PC-3 (cell line): ENCODE measurements around the gene PLPPR5. TPM values are rescaled to one million over a fixed set of nuclear protein-coding genes. Genes with fewer than 3 reads are reported as not detected.
"Not testable (repeated sequence)": the region's sequence is repeated elsewhere in the genome, so short reads cannot be mapped to it uniquely, and the experiment has no call there.

ENCODE experiments used
- ATAC-seq: fragments of 200-7000 bp; cut with Tn5 transposase; 2 replicates; pipeline ENCODE4 v1.9.1; 2020; ENCODE audit warnings: mild to moderate bottlenecking, moderate library complexity
- BruUV-seq: library from RNA; stranded (reverse); fragments of 400-500 nt; replicated peaks from 2 replicates; lab custom pipeline; 2021; lab: Mats Ljungman, UMichigan
- CTCF ChIA-PET: fragments of 300-600 bp; sonication (Branson Sonifier 250); formaldehyde crosslinking; loops from one replicate; lab custom pipeline; 2022; ENCODE audit warnings: antibody characterized with exemption; lab: Charles Lee
- POLR2A ChIA-PET: fragments of 300-600 bp; sonication (Branson Sonifier 250); formaldehyde crosslinking; loops from one replicate; lab custom pipeline; 2022; ENCODE audit warnings: antibody characterized with exemption; ENCODE audit not compliant: unreplicated experiment; lab: Charles Lee
- DNase-seq: peaks from one replicate; pipeline ENCODE4 v3.0.0-alpha.2; 2015
- H2AFZ ChIP-seq: fragments of 300-600 bp; sonication (generic); 2 replicates; pipeline ENCODE4 v1.6.0; 2016; ENCODE audit warnings: antibody characterized with exemption, low read length
- H3F3A ChIP-seq: fragments of 300-600 bp; sonication (generic); one replicate; pipeline ENCODE4 v1.6.0; 2017; ENCODE audit warnings: antibody characterized with exemption, low read length, control low read depth, mild to moderate bottlenecking; ENCODE audit not compliant: unreplicated experiment
- H3K27ac ChIP-seq: fragments of 300-600 bp; sonication (generic); 2 replicates; pipeline ENCODE4 v1.5.1; 2016; ENCODE audit warnings: mild to moderate bottlenecking, low read length
- H3K27me3 ChIP-seq: fragments of 300-600 bp; sonication (generic); 2 replicates; pipeline ENCODE4 v1.6.1; 2016; ENCODE audit warnings: low read length, mixed read lengths
- H3K36me3 ChIP-seq: fragments of 300-600 bp; sonication (generic); 2 replicates; pipeline ENCODE4 v1.6.1; 2016; ENCODE audit warnings: low read depth, mixed run types, low read length, mixed read lengths
- H3K4me1 ChIP-seq: fragments of 300-600 bp; sonication (generic); 2 replicates; pipeline ENCODE4 v1.5.1; 2016; ENCODE audit warnings: low read length; ENCODE audit not compliant: insufficient read depth
- H3K4me2 ChIP-seq: fragments of 300-600 bp; sonication (generic); 2 replicates; pipeline ENCODE4 v1.6.0; 2016; ENCODE audit warnings: low read length
- H3K4me3 ChIP-seq: fragments of 300-600 bp; sonication (generic); 2 replicates; pipeline ENCODE4 v1.5.1; 2016; ENCODE audit warnings: mild to moderate bottlenecking, low read length, mixed read lengths
- H3K79me2 ChIP-seq: fragments of 300-600 bp; sonication (generic); 2 replicates; pipeline ENCODE4 v1.6.1; 2017; ENCODE audit warnings: low read length, mixed read lengths
- H3K9ac ChIP-seq: fragments of 300-600 bp; sonication (generic); 2 replicates; pipeline ENCODE4 v1.6.0; 2016; ENCODE audit warnings: mild to moderate bottlenecking, low read length
- H3K9me2 ChIP-seq: fragments of 300-600 bp; sonication (generic); replicated peaks from 2 replicates; pipeline ENCODE4 v1.6.1; 2016; ENCODE audit warnings: mixed run types, low read length, mixed read lengths
- H3K9me3 ChIP-seq: fragments of 300-600 bp; sonication (generic); 2 replicates; pipeline ENCODE4 v1.6.1; 2016; ENCODE audit warnings: low read length, mixed read lengths
- H4K20me1 ChIP-seq: fragments of 300-600 bp; sonication (generic); 2 replicates; pipeline ENCODE4 v1.6.1; 2016; ENCODE audit warnings: low read length, mixed read lengths
- CTCF ChIP-seq: fragments of 300-600 bp; sonication (generic); conservative IDR thresholded peaks from 2 replicates; pipeline ENCODE4 v1.5.1; 2017; ENCODE audit warnings: antibody characterized with exemption, low read depth, mild to moderate bottlenecking, low read length
- EZH2 ChIP-seq: fragments of 300-600 bp; sonication (generic); IDR thresholded peaks from one replicate; pipeline ENCODE4 v1.6.1; 2017; ENCODE audit warnings: antibody characterized with exemption, mild to moderate bottlenecking, low read length; ENCODE audit not compliant: unreplicated experiment
- EZH2phosphoT487 ChIP-seq: fragments of 300-600 bp; sonication (generic); IDR thresholded peaks from 2 replicates; pipeline ENCODE4 v1.6.1; 2018; ENCODE audit warnings: mild to moderate bottlenecking, antibody characterized with exemption, low read length, borderline replicate concordance
- intact Hi-C: fragments of 100-400 bp; cut with micrococcal nuclease; formaldehyde crosslinking; loops from 2 replicates; pipeline ENCODE4 v1.9.0; 2023
- total RNA-seq: library from RNA; depleted of rRNA; stranded (reverse); fragments of >200 nt; gene quantifications from 2 replicates; pipeline ENCODE4 v1.2.3, GENCODE V29; 2014

Gene PLPPR5
- total RNA-seq, 1 experiment from 2014 or later, result 2.1 TPM

DNA sequence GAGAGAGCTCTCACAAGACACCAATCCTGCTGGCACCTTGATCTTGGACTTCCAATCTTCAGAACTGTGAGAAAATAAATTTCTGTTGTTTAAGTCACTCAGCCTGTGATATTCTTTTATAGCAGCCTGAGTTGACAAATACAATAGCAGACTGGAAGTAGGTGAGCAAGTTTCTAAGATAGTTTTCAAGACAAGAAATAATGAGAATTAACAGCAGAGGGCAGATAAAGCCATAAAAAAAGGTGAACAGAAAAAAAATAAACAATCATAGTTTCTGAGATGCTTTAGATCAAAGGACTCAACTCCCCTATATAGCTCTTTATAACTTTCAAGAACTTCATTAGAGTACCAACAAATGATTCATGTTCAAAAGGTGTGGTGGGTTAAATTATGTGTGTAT, 119.8 kb downstream of the PLPPR5 start:
- DNase-seq (peak; percentile 54), ATAC-seq (peak; percentile 42)
- H3K27ac ChIP-seq, result no peak overlapping the region
- no peak overlapping the region for H3K9ac ChIP-seq
- no peaks in the 10 kb centered on the region for H4K20me1 ChIP-seq
- intact Hi-C loops, result loop anchor here (1.0 to 10.0 kb wide), 6 partner anchors 37 to 822 kb away; no protein-coding TSS in a partner anchor
- peaks cover 4% of the 10 kb centered on the region; the same call in 1 of the 2 replicates for H3K4me1 ChIP-seq
- POLR2A ChIA-PET, result interaction anchor here (0.7 kb wide), 1 partner anchor 292 kb away, joined by 4 read pairs; no protein-coding TSS in a partner anchor
- no peaks in the 10 kb centered on the region for H3K9me2 ChIP-seq
- CTCF ChIA-PET, result interaction anchor here (0.6 to 0.8 kb wide), 4 partner anchors 91 to 588 kb away, joined by 4 to 8 read pairs (median 6); no protein-coding TSS in a partner anchor
- no peaks in the 10 kb centered on the region for H3K27me3 ChIP-seq
- H3K36me3 ChIP-seq, result no peaks in the 10 kb centered on the region
- H3K79me2 ChIP-seq, result no peaks in the 10 kb centered on the region
- TF ChIP-seq CTCF (peak; percentile 60), EZH2 (no peak), EZH2phosphoT487 (no peak)
- H3K4me3 ChIP-seq, result no peak overlapping the region
- H3K9me3 ChIP-seq, result no peaks in the 10 kb centered on the region
- no TSS peak for BruUV-seq
- no peak overlapping the region for H3K4me2 ChIP-seq
- no peaks in the 10 kb centered on the region for H3F3A ChIP-seq
- no peak overlapping the region for H2AFZ ChIP-seq

DNA sequence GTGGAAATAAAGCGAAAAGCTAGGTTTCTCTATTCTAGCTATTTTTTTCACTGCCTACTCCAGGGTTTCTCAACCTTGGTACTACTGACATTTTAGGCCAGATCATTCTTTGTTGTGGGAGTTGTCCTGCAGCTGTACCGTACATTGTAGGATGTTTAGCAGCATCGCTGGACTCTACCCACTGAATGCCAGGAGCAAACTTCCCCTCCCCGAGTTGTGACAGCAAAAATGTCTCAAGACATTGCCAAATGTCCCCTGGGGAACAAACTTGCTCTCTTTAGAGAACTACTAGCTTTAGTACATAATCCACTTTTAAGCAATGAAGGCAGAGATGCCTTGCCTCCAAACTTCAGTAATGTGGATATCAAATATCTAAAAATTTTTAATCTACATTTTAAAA, 122.8 kb downstream of the PLPPR5 start:
- no peaks in the 10 kb centered on the region for H3K36me3 ChIP-seq
- ATAC-seq (no peak), DNase-seq (no peak)
- H2AFZ ChIP-seq, result no peak overlapping the region
- H3K9me3 ChIP-seq, result no peaks in the 10 kb centered on the region
- no peaks in the 10 kb centered on the region for H4K20me1 ChIP-seq
- BruUV-seq, result no TSS peak
- no peaks in the 10 kb centered on the region for H3K27me3 ChIP-seq
- H3K4me2 ChIP-seq, result no peak overlapping the region
- no peak for TF ChIP-seq EZH2phosphoT487
- no peak for TF ChIP-seq EZH2
- no peak for TF ChIP-seq CTCF
- H3K27ac ChIP-seq, result no peak overlapping the region
- no peak overlapping the region for H3K9ac ChIP-seq
- intact Hi-C loops, result loop anchor here (10.0 kb wide), 1 partner anchor 593 kb away; no protein-coding TSS in a partner anchor
- no peak overlapping the region for H3K4me3 ChIP-seq
- no peaks in the 10 kb centered on the region for H3F3A ChIP-seq
- ChIA-PET POLR2A (no interaction called here), CTCF (interaction anchor here (0.7 kb wide), 1 partner anchor 143 kb away, joined by 3 read pairs; no protein-coding TSS in a partner anchor)
- H3K9me2 ChIP-seq, result no peaks in the 10 kb centered on the region
- no peaks in the 10 kb centered on the region for H3K79me2 ChIP-seq
- 0 out of 2 replicates have a peak, but pooled peaks cover 4% of the 10 kb centered on the region for H3K4me1 ChIP-seq

GRCh38 chr1:98881234-98881633, 123.4 kb downstream of the PLPPR5 start:
- CTCF ChIA-PET, result interaction anchor here (0.7 kb wide), 1 partner anchor 143 kb away, joined by 3 read pairs; no protein-coding TSS in a partner anchor
- POLR2A ChIA-PET, H3K79me2 ChIP-seq, DNase-seq, H3K9me3 ChIP-seq, H2AFZ ChIP-seq, H3K4me2 ChIP-seq, H3K27ac ChIP-seq, H3K9ac ChIP-seq, H3K4me1 ChIP-seq, H3K9me2 ChIP-seq, ATAC-seq, H3K36me3 ChIP-seq, H4K20me1 ChIP-seq, H3K4me3 ChIP-seq, H3K27me3 ChIP-seq, H3F3A ChIP-seq, BruUV-seq: not testable (repeated sequence)
- intact Hi-C loops, result loop anchor here (10.0 kb wide), 1 partner anchor 594 kb away; no protein-coding TSS in a partner anchor
